LNCAP (cell line): ENCODE data around the gene RARG.

Source experiments
- CTCF ChIP-seq: fragments of 450-650 bp; IDR thresholded peaks from 2 replicates; pipeline ENCODE4 v1.5.1; 2017; ENCODE audit warnings: mild to moderate bottlenecking

The RARG gene

GRCh38 chr12:53267999-53268629, 36.1 kb upstream of the RARG start, which contains the start of gene ESPL1:
ESPL1 (plus strand) TSS chr12:53268299; CDS start chr12:53268767, 468 bp downstream.
- TF ChIP-seq CTCF: no peak; the same call in 1 of the 2 replicates

GRCh38 chr12:53267306-53267998, 35.4 kb upstream of the RARG start:
- no peak for TF ChIP-seq CTCF

- no peak for TF ChIP-seq CTCF
Measured at GRCh38 chr12:53265783-53266182, 33.8 kb upstream of the RARG start.

GRCh38 chr12:53259891-53260290, 27.9 kb upstream of the RARG start:
- no peak for TF ChIP-seq CTCF

- TF ChIP-seq CTCF: no peak
Measured at GRCh38 chr12:53258541-53259539, 26.8 kb upstream of the RARG start.

- no peak for TF ChIP-seq CTCF
Measured at GRCh38 chr12:53255996-53256395, 24.0 kb upstream of the RARG start.

- TF ChIP-seq CTCF: no peak
Measured at GRCh38 chr12:53254816-53255545, 23.0 kb upstream of the RARG start.
